ENCODE data around the gene PLOD1.

DNA sequence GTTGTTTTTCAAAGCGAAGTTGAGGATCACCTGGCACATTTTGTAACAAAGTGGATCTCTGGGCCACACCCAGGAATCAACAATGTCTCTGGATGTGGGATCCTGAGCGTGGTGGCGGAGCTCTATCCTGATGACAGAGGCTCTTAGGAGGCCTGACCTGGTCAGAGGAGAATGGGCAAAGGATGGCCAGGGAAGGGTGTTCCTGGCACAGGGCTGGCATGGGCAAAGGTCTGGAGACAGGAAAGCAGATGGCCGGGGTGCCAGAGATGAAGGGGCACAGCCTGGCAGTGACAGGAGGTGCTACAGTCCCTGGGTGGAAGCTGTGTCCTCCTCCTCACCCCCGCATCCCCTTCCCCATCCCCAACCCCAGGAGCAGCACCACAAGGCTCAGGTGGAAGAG lies 25.8 kb downstream of the PLOD1 start:
- no peak for TF ChIP-seq FOXA1 (IDR thresholded peaks at IDR 0.05)
- no peak for TF ChIP-seq ZNF384 (IDR thresholded peaks at IDR 0.05)
- TF ChIP-seq SUZ12 (IDR thresholded peaks at IDR 0.05), result no peak
- TF ChIP-seq SP1 (IDR thresholded peaks at IDR 0.05), result no peak
- TF ChIP-seq FOXM1 (IDR thresholded peaks at IDR 0.05; ENCODE audit: borderline replicate concordance), result no peak
- no peak for TF ChIP-seq FOXK2 (IDR thresholded peaks at IDR 0.05)
- TF ChIP-seq LEF1 (IDR thresholded peaks at IDR 0.05; ENCODE audit: borderline replicate concordance), result no peak
- TF ChIP-seq ELF4 (IDR thresholded peaks at IDR 0.05), result no peak
